ENCODE measurements around the gene SERTAD1.
A peak's percentile ranks its signal among the peaks of the same experiment; 100 is the strongest.
"Not testable (repeated sequence)": the region's sequence is repeated elsewhere in the genome, so short reads cannot be mapped to it uniquely, and the experiment has no call there.

Gene SERTAD1

GRCh38 chr19:40425450-40426287 is at the start of gene SERTAD1:
Gene SERTAD1 (minus strand): TSS chr19:40425992. CDS start chr19:40423546, 2,446 bp downstream.
- peak; percentile 99 for DNase-seq

- DNase-seq: no peak
These were observed 48.9 kb upstream of the SERTAD1 start for GRCh38 chr19:40474737-40475136.

- DNase-seq: no peak
These were observed 46.7 kb upstream of the SERTAD1 start for GRCh38 chr19:40472516-40472915.

- DNase-seq: no peak
These were observed 45.3 kb upstream of the SERTAD1 start for GRCh38 chr19:40471111-40471510.

GRCh38 chr19:40469011-40469410 is 43.2 kb upstream of the SERTAD1 start:
- DNase-seq: no peak

- no peak for DNase-seq
These were observed 41.4 kb upstream of the SERTAD1 start, which contains the start of gene SPTBN4 for GRCh38 chr19:40466985-40467734. Gene SPTBN4 (plus strand): TSS chr19:40467001. CDS start chr19:40472622, 5,621 bp downstream.

- DNase-seq: no peak
These were observed 40.6 kb upstream of the SERTAD1 start for GRCh38 chr19:40466219-40466984.

- peak; percentile 97 for DNase-seq
These were observed 39.9 kb upstream of the SERTAD1 start, which contains the start of gene BLVRB for GRCh38 chr19:40465557-40466218. Gene BLVRB (minus strand): TSS chr19:40465745. CDS start chr19:40465688, 57 bp downstream.

- peak; percentile 18 for DNase-seq
These were observed 39.3 kb upstream of the SERTAD1 start for GRCh38 chr19:40465025-40465556.

GRCh38 chr19:40464059-40465024 is 38.5 kb upstream of the SERTAD1 start:
- DNase-seq: peak; percentile 76

GRCh38 chr19:40463587-40464037 is 37.8 kb upstream of the SERTAD1 start:
- DNase-seq: not testable (repeated sequence)

GRCh38 chr19:40461669-40462221 is 36.0 kb upstream of the SERTAD1 start:
- DNase-seq: no peak

GRCh38 chr19:40460185-40460584 is 34.4 kb upstream of the SERTAD1 start:
- DNase-seq: no peak

GRCh38 chr19:40458597-40458974 is 32.8 kb upstream of the SERTAD1 start:
- DNase-seq: no peak

GRCh38 chr19:40457953-40458596 is 32.3 kb upstream of the SERTAD1 start:
- no peak for DNase-seq

- DNase-seq: no peak
These were observed 31.3 kb upstream of the SERTAD1 start for GRCh38 chr19:40457048-40457447.

GRCh38 chr19:40453943-40454342 is 28.2 kb upstream of the SERTAD1 start:
- DNase-seq: not testable (repeated sequence)

- DNase-seq: no peak
These were observed 27.5 kb upstream of the SERTAD1 start for GRCh38 chr19:40453151-40453735.

GRCh38 chr19:40452016-40452415 is 26.2 kb upstream of the SERTAD1 start:
- no peak for DNase-seq

GRCh38 chr19:40450664-40451063 is 24.9 kb upstream of the SERTAD1 start:
- no peak for DNase-seq

Measured in NCI-H1694 treated with DMSO at 0.1 percent for 48 hours (cell line).